ENCODE measurements around the gene APRT. TPM values are rescaled to one million over a fixed set of nuclear protein-coding genes. Genes with fewer than 3 reads are reported as not detected.

The APRT gene
- total and polyA plus RNA-seq, 10 of the 15 experiments (the other 5 are each of a cell fraction or from before 2014, with no cell fraction given) = 30.6 to 495 (median 166) TPM

DNA sequence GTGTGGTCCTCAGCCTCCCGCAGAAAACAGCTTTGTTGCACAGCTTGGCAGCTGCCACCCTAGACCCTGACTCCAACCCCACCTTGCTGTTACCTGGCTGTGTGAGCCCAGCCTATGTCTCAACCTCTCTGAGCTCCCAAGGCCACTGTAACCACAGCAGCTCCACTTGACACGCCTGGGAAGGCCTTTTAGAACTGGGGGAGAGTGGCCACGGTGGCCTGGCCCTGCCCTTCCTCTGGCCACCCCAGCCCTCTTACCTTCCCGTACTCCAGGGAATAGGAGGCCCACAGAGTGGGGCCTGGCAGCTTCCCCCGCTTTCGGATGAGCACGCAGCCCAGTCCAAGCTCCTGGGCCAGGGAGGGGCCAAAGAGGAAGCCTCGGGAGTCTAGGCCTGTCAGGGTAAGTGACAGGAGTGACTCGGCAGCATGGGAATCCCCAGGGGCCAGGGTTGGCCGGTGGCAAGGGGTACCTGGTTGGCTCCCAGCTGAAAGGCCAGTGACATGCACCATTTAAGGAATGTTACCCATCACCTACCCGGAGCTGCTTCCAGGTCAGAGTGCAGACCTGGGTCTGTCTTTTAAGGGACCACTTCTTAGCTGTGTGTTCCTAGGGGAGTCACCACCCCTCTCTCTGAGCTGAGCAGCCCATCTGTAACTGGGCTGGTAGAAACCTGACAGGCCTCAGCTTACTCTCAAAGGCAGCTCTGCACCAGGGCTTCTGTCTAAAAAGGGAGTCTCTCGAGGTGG is 1.4 kb downstream of the APRT start:
- H3K9me3 ChIP-seq (replicated peaks; ENCODE audit: control insufficient read depth, insufficient read depth, low read length) = no peaks in the 10 kb centered on the region
- in situ Hi-C loops (cut with MboI) (no loop called here), intact Hi-C loops (cut with micrococcal nuclease; ENCODE audit: unreplicated experiment) (loop anchor here (5.0 kb wide), 2 partner anchors 47 to 158 kb away; partner anchors contain the start of genes CYBA, GALNS and TRAPPC2L)
- CTCF ChIA-PET = interaction anchor here (1.1 to 3.2 kb wide), 8 partner anchors 9 to 406 kb away, joined by 3 to 19 read pairs (median 6); partner anchors contain the start of genes GALNS and TRAPPC2L
- peaks cover 20% of the 10 kb centered on the region for H3K4me1 ChIP-seq (ENCODE audit: control insufficient read depth, insufficient read depth, low read length)
- RAD21 ChIA-PET (ENCODE audit: unreplicated experiment) = interaction anchor here (1.0 to 4.0 kb wide), 10 partner anchors 10 to 357 kb away, joined by 3 to 14 read pairs (median 6); partner anchors contain the start of gene PIEZO1
- H3K36me3 ChIP-seq (ENCODE audit: control insufficient read depth in 2 of 2, insufficient read depth in 2 of 2, low read length in 1 of 2) = peaks cover 6 to 41% of the 10 kb centered on the region in 2 experiments; a peak in 3 of 4 replicates
- peak; percentile 29 for ATAC-seq
- no peaks in the 10 kb centered on the region for H4K20me1 ChIP-seq (ENCODE audit: control insufficient read depth, insufficient read depth)
- peak; percentile 57 for FAIRE-seq
- TF ChIP-seq POLR2A (IDR thresholded peaks at IDR 0.05; ENCODE audit: low read depth, low read length) = peak; percentile 49
- 0 out of 2 replicates have a peak, but pooled peaks have one; percentile 57 for TF ChIP-seq ZBED1 (IDR thresholded peaks at IDR 0.05; ENCODE audit: borderline replicate concordance)
- no peak for TF ChIP-seq IKZF2 (IDR thresholded peaks at IDR 0.05)
- TF ChIP-seq HDAC2 (IDR thresholded peaks at IDR 0.05) = no peak
- 0 out of 2 replicates have a peak, but pooled peaks have one; percentile 29 for TF ChIP-seq MXI1 (IDR thresholded peaks at IDR 0.05; ENCODE audit: low read depth, low read length)
- TF ChIP-seq POLR2AphosphoS5 (IDR thresholded peaks at IDR 0.05; ENCODE audit: low read length) = peak; percentile 58
- peak; percentile 52 for TF ChIP-seq MEF2B (IDR thresholded peaks at IDR 0.05; ENCODE audit: partially characterized antibody, poor library complexity, severe bottlenecking)
- TF ChIP-seq, protein P1, sequence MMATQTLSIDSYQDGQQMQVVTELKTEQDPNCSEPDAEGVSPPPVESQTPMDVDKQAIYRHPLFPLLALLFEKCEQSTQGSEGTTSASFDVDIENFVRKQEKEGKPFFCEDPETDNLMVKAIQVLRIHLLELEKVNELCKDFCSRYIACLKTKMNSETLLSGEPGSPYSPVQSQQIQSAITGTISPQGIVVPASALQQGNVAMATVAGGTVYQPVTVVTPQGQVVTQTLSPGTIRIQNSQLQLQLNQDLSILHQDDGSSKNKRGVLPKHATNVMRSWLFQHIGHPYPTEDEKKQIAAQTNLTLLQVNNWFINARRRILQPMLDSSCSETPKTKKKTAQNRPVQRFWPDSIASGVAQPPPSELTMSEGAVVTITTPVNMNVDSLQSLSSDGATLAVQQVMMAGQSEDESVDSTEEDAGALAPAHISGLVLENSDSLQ (IDR thresholded peaks at IDR 0.05) = peak; percentile 71
- TF ChIP-seq NFYA (IDR thresholded peaks at IDR 0.05; ENCODE audit: borderline replicate concordance, low read depth, low read length) = no peak
- 0 out of 2 replicates have a peak, but pooled peaks have one; percentile 18 for TF ChIP-seq CHD2 (IDR thresholded peaks at IDR 0.05; ENCODE audit: borderline replicate concordance, low read depth, low read length)
- TF ChIP-seq SPI1 (IDR thresholded peaks at IDR 0.05; ENCODE audit: borderline replicate concordance, insufficient read depth, low read depth, low read length) = 0 out of 2 replicates have a peak, but pooled peaks have one; percentile 25
- WGBS (ENCODE audit: insufficient coverage, insufficient replicate concordance, low lambda C conversion rate, missing lambda C conversion rate) = 1% methylated on average over 12 of the region's 12 CpGs
- peak overlapping the region; percentile 88 for H3K9ac ChIP-seq (ENCODE audit: control insufficient read depth, insufficient read depth, low read length)
- H3K27me3 ChIP-seq (replicated peaks in 1 of 2; ENCODE audit: control insufficient read depth in 2 of 2, insufficient read depth in 2 of 2, low read length in 1 of 2) = no peaks in the 10 kb centered on the region
- H3K79me2 ChIP-seq (ENCODE audit: control insufficient read depth, insufficient read depth, low read length) = peaks cover 37% of the 10 kb centered on the region
- peak overlapping the region; percentile 95 for H3K27ac ChIP-seq (ENCODE audit: control insufficient read depth, insufficient read depth)
- no TSS peak for BruUV-seq (replicated peaks)
- SMC1A ChIA-PET (ENCODE audit: uncharacterized antibody, unreplicated experiment) = interaction anchor here (0.8 to 2.0 kb wide), 9 partner anchors 9 to 73 kb away, joined by 3 to 7 read pairs (median 5); partner anchors contain the start of genes GALNS and TRAPPC2L
- no peak overlapping the region for H2AFZ ChIP-seq (ENCODE audit: control insufficient read depth, low read depth, low read length)
- DNase-seq (ENCODE audit: low read depth, low spot score) = no peak
- H3K4me3 ChIP-seq = peak overlapping the region; percentile 85
- POLR2A ChIA-PET = interaction anchor here (0.9 to 4.2 kb wide), 6 partner anchors 9 to 160 kb away, joined by 3 to 30 read pairs (median 4); no protein-coding TSS in a partner anchor
- H3K4me2 ChIP-seq (ENCODE audit: control insufficient read depth, insufficient read depth) = peak overlapping the region; percentile 85

All from GM12878 (cell line).